A673 (cell line): ENCODE results near the gene S1PR4. TPM values are rescaled to one million over a fixed set of nuclear protein-coding genes. Genes with fewer than 3 reads are reported as not detected.

Experiments used
- BruUV-seq: library from RNA; stranded (reverse); fragments of 400-500 nt; replicated peaks from 2 replicates; lab custom pipeline; 2021; lab: Mats Ljungman, UMichigan
- CTCF ChIA-PET: fragments of 300-600 bp; sonication (Branson Sonifier 250); formaldehyde crosslinking; loops from one replicate; lab custom pipeline; 2022; ENCODE audit warnings: antibody characterized with exemption; lab: Charles Lee
- POLR2A ChIA-PET: fragments of 300-600 bp; sonication (Branson Sonifier 250); formaldehyde crosslinking; loops from one replicate; lab custom pipeline; 2022; ENCODE audit warnings: antibody characterized with exemption; ENCODE audit not compliant: low non-redundant PET; lab: Charles Lee
- DNase-seq: peaks from one replicate; pipeline ENCODE4 v3.0.0-alpha.2; 2015; ENCODE audit warnings: low spot score
- H3K27ac ChIP-seq: fragments of 200-600 bp; sonication (generic); 2 replicates; pipeline ENCODE4 v1.5.1; 2016; ENCODE audit warnings: mixed run types, low read depth, mild to moderate bottlenecking, mixed read lengths, antibody characterized with exemption, low read length; ENCODE audit not compliant: poor library complexity, severe bottlenecking
- H3K27me3 ChIP-seq: fragments of 200-600 bp; sonication (generic); replicated peaks from 2 replicates; pipeline ENCODE4 v1.6.1; 2017; ENCODE audit warnings: mixed run types, low read depth, mild to moderate bottlenecking, mixed read lengths, antibody characterized with exemption, low read length; ENCODE audit not compliant: insufficient read depth, poor library complexity
- H3K36me3 ChIP-seq: fragments of 200-600 bp; sonication (generic); 2 replicates; pipeline ENCODE4 v1.6.1; 2016; ENCODE audit warnings: mixed run types, mild to moderate bottlenecking, mixed read lengths, antibody characterized with exemption, low read length; ENCODE audit not compliant: insufficient read depth, poor library complexity, severe bottlenecking
- H3K4me1 ChIP-seq: fragments of 200-600 bp; sonication (generic); 2 replicates; pipeline ENCODE4 v1.6.1; 2017; ENCODE audit warnings: mixed run types, mild to moderate bottlenecking, mixed read lengths, antibody characterized with exemption, low read length; ENCODE audit not compliant: insufficient read depth, poor library complexity, severe bottlenecking
- H3K4me3 ChIP-seq: fragments of 200-600 bp; sonication (generic); 2 replicates; pipeline ENCODE4 v1.5.1; 2016; ENCODE audit warnings: low read depth, mixed run types, mild to moderate bottlenecking, mixed read lengths, low read length; ENCODE audit not compliant: poor library complexity, severe bottlenecking
- H3K9me3 ChIP-seq: fragments of 200-600 bp; sonication (generic); 2 replicates; pipeline ENCODE4 v1.6.1; 2016; ENCODE audit warnings: mixed run types, low read depth, mild to moderate bottlenecking, mixed read lengths, antibody characterized with exemption, low read length; ENCODE audit not compliant: poor library complexity, severe bottlenecking
- EZH2 ChIP-seq: fragments of 200-600 bp; sonication (generic); IDR thresholded peaks from 2 replicates; pipeline ENCODE4 v1.6.1; 2017; ENCODE audit warnings: borderline replicate concordance, low read depth, mild to moderate bottlenecking, mixed read lengths, antibody characterized with exemption, low read length; ENCODE audit not compliant: poor library complexity, severe bottlenecking
- intact Hi-C: fragments of 100-400 bp; cut with micrococcal nuclease; formaldehyde crosslinking; loops from one replicate; pipeline ENCODE4 v1.10.0; 2022; ENCODE audit not compliant: unreplicated experiment
- total RNA-seq: library from RNA; stranded (reverse); gene quantifications from 2 replicates; pipeline ENCODE4 v1.2.3, GENCODE V29; 2021
- TF ChIP-seq, protein P1 (sequence below): fragments of 300-800, 200-600 bp; sonication (generic); conservative IDR thresholded peaks from 2 replicates; pipeline ENCODE4 v1.5.1; 2017; ENCODE audit warnings: low read depth, mild to moderate bottlenecking, antibody characterized with exemption, low read length, moderate library complexity, mixed read lengths

The S1PR4 gene
- total RNA-seq, 1 experiment from 2014 or later, result not detected

GRCh38 chr19:3186160-3186688, 7.7 kb downstream of the S1PR4 start:
- POLR2A ChIA-PET, result no interaction called here
- CTCF ChIA-PET, result no interaction called here
- no peaks in the 10 kb centered on the region for H3K9me3 ChIP-seq
- peak overlapping the region; percentile 98 for H3K4me3 ChIP-seq
- peak overlapping the region; percentile 82 for H3K27ac ChIP-seq
- intact Hi-C loops, result no loop called here
- H3K27me3 ChIP-seq, result no peaks in the 10 kb centered on the region
- peaks cover 17% of the 10 kb centered on the region for H3K4me1 ChIP-seq
- BruUV-seq, result TSS peak; percentile 46
- DNase-seq, result no peak
- H3K36me3 ChIP-seq, result peaks cover 8% of the 10 kb centered on the region
- TF ChIP-seq EZH2, result no peak
- TF ChIP-seq, protein P1, sequence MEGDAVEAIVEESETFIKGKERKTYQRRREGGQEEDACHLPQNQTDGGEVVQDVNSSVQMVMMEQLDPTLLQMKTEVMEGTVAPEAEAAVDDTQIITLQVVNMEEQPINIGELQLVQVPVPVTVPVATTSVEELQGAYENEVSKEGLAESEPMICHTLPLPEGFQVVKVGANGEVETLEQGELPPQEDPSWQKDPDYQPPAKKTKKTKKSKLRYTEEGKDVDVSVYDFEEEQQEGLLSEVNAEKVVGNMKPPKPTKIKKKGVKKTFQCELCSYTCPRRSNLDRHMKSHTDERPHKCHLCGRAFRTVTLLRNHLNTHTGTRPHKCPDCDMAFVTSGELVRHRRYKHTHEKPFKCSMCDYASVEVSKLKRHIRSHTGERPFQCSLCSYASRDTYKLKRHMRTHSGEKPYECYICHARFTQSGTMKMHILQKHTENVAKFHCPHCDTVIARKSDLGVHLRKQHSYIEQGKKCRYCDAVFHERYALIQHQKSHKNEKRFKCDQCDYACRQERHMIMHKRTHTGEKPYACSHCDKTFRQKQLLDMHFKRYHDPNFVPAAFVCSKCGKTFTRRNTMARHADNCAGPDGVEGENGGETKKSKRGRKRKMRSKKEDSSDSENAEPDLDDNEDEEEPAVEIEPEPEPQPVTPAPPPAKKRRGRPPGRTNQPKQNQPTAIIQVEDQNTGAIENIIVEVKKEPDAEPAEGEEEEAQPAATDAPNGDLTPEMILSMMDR, result no peak

DNA sequence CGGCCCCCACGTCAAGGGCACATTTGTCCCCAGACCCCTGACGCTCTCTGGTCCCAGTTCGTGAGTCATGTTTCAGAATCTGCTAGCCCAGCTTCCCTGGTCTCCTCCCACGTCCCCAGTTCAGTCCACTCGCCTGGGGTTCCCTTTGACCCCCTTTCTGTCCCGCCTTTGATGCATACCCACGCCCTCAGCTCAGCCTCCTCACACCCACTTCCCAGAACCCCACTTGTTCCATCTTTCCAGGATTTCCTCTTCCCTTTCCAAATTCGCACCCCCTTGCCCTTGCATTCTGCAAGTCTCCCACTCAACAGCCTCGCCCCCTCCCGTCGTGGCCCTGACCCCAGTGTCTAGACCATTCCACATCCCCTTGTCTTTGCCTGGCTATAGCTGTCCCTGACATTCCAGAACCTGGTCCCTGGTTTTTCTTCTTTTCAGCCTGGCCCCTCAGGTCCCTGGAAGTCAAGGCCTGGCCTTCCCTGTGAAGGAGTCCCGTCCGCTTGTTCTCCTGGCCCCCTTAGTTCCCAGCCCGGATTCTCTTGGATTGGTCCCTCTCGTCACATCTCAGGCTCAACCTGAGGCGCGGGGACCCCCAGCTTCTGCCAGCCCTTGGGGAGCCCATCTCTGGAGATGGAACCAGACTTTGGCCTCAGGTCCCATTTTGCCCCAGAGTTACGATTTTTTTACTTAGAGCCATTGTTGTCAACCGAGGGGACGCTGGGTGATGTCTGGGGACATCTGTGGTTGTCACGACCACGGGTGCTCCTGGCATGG, 8.5 kb downstream of the S1PR4 start:
- Histone ChIP-seq H3K9me3 (no peaks in the 10 kb centered on the region), H3K27ac (peak overlapping the region; percentile 82), H3K4me1 (peaks cover 17% of the 10 kb centered on the region), H3K4me3 (peak overlapping the region; percentile 98), H3K36me3 (peaks cover 8% of the 10 kb centered on the region), H3K27me3 (no peaks in the 10 kb centered on the region)
- no peak for DNase-seq
- no peak for TF ChIP-seq EZH2
- TF ChIP-seq, protein P1, result no peak
- ChIA-PET CTCF (interaction anchor here (0.6 kb wide), 1 partner anchor 237 kb away, joined by 3 read pairs; no protein-coding TSS in a partner anchor), POLR2A (no interaction called here)
- intact Hi-C loops, result no loop called here
- BruUV-seq, result no TSS peak

DNA sequence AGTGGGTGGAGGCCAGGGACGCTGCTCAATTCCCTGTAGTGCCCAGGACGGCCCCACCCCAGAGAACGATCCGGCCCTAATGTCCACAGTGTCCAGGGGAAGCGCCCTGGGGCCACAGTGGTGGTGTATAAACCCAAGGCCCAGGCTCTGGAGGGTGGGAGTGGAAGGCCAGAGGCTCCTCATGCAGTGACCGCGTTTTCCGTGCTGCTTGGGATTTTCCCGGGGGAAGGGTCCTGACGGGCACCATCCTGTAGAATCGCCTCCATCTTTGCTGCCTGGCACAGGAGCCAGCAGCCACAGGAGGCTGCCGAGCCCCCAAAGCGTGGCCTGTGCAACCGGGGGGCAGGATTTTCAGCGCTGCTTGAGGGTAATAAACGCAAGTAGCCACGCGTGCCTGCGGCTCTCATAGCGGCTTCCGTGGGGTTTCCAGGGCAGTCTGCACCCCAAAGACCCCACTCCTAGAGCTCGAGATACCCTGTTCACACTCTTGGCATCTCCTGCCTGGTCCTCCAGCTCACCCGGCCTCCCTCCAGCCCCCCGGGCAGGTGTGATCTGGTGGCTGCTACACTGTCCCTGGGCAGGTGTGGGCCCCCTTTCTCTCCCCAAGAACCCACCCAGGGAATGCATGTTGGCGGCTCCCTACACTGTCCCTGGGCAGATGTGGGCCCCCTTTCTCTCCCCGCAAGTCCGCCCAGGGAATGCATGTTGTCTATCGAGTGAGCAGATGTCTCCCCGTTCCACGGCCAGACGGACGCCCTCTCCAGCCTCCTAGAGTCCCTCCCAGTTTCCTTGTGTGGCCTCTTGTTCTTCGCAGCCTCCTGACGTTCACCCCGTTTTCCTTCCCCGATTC, 9.3 kb downstream of the S1PR4 start:
- intact Hi-C loops, result no loop called here
- POLR2A ChIA-PET, result no interaction called here
- Histone ChIP-seq H3K27ac (peak overlapping the region; percentile 82), H3K9me3 (no peaks in the 10 kb centered on the region), H3K27me3 (no peaks in the 10 kb centered on the region), H3K4me3 (peak overlapping the region; percentile 98), H3K4me1 (peaks cover 17% of the 10 kb centered on the region), H3K36me3 (peaks cover 8% of the 10 kb centered on the region)
- no peak for DNase-seq
- TF ChIP-seq, protein P1, result no peak
- no peak for TF ChIP-seq EZH2
- CTCF ChIA-PET, result no interaction called here
- no TSS peak for BruUV-seq
